Transverse colon (tissue), 4 donors: ENCODE measurements around the gene NTRK2. TPM values are rescaled to one million over a fixed set of nuclear protein-coding genes. Genes with fewer than 3 reads are reported as not detected.

Experiments
- DNase-seq: peaks from one replicate; pipeline ENCODE4 v3.0.0-alpha.2; 2019
- H3K27ac ChIP-seq, 4 donors: fragments of 200-600 bp; sonication (generic); 2 replicates each; pipeline ENCODE4 v1.5.1; 2016 to 2018; ENCODE audit warnings: inconsistent platforms in 4 of 4
- H3K27me3 ChIP-seq: fragments of 200-600 bp; sonication (generic); 2 replicates; pipeline ENCODE4 v1.5.1; 2017; ENCODE audit warnings: inconsistent platforms
- H3K36me3 ChIP-seq, 4 donors: fragments of 200-600 bp; sonication (generic); 2 replicates each; pipeline ENCODE4 v1.5.1; 2017 to 2019; ENCODE audit warnings: inconsistent platforms in 4 of 4
- H3K4me1 ChIP-seq, 4 donors: fragments of 200-600 bp; sonication (generic); 2 replicates each; pipeline ENCODE4 v1.5.1; 2017 to 2020; ENCODE audit warnings: inconsistent platforms in 4 of 4
- H3K4me3 ChIP-seq, 4 donors: fragments of 200-600 bp; sonication (generic); 1 replicate in 1 of 4; 2 replicates in 3 of 4; pipeline versions ENCODE4 v1.5.1 to v1.6.1; 2017 to 2019; ENCODE audit warnings: inconsistent platforms in 4 of 4
- H3K9me3 ChIP-seq, 2 donors: fragments of 200-600 bp; sonication (generic); 2 replicates each; pipeline ENCODE4 v1.5.1; 2017 to 2019; ENCODE audit warnings: inconsistent platforms in 2 of 2
- CTCF ChIP-seq, 5 experiments: fragments of 200-600 bp in 3 of 5; fragments of 450-650 bp in 2 of 5; sonication (generic) in 3 of 5; IDR thresholded peaks; 1 replicate in 2 of 5; 2 replicates in 3 of 5; pipeline ENCODE4 v1.5.1; 2016 to 2017; ENCODE audit warnings: antibody characterized with exemption in 5 of 5, inconsistent platforms in 3 of 5, mild to moderate bottlenecking in 2 of 5, moderate library complexity in 1 of 5
- EP300 ChIP-seq: sonication (generic); formaldehyde crosslinking; IDR thresholded peaks from one replicate; pipeline ENCODE4 v1.6.1; 2017; ENCODE audit warnings: antibody characterized with exemption, low read depth
- POLR2A ChIP-seq: fragments of 450-650 bp; IDR thresholded peaks from one replicate; pipeline ENCODE4 v1.6.1; 2016; ENCODE audit warnings: antibody characterized with exemption, mild to moderate bottlenecking, moderate library complexity
- POLR2AphosphoS5 ChIP-seq, 3 donors: sonication (generic); formaldehyde crosslinking; IDR thresholded peaks; one replicate each; pipeline ENCODE4 v1.6.1; 2016; ENCODE audit warnings: antibody characterized with exemption in 3 of 3
- WGBS, 2 donors: methylation state at CpG; one replicate each; pipeline ENCODE4 v1.1.5; 2018; ENCODE audit warnings: low coverage in 1 of 2; 5-methylcytosine and 5-hydroxymethylcytosine counted together
- in situ Hi-C, 4 donors: fragments of 200-750 bp; cut with MboI; loops; one replicate each; pipeline versions ENCODE4 v1.15.0 to v1.15.1; 2017; ENCODE audit warnings: low sequenced_read_pairs in 3 of 4, low pct_ligation_motif_present in 1 of 4, low pct_unique_long_range_greater_than_20kb in 1 of 4
- intact Hi-C: fragments of 100-400 bp; cut with DNase I; formaldehyde crosslinking; loops from one replicate; pipeline ENCODE4 v1.15.1; 2023; ENCODE audit warnings: low total_unique reads
- total RNA-seq, 4 donors: library from RNA; depleted of rRNA; stranded (reverse); fragments of >200 nt; gene quantifications; one replicate each; pipeline ENCODE4 v1.1.0, GENCODE V29; 2016

NTRK2 gene
- total RNA-seq, 4 donors from 2014 or later, result 2.2 to 10.1 (median 6.4) TPM

- Histone ChIP-seq H3K4me3 (no peak overlapping the region), H3K27ac (no peak overlapping the region), H3K27me3 (no peaks in the 10 kb centered on the region), H3K4me1 (peaks cover 0 to 12% (median 0%) of the 10 kb centered on the region in 4 donors), H3K36me3 (no peaks in the 10 kb centered on the region), H3K9me3 (no peaks in the 10 kb centered on the region)
- WGBS, 2 donors, result 78% methylated on average over 5 of the region's 5 CpGs
- DNase-seq, result no peak
- intact Hi-C loops, result no loop called here
- in situ Hi-C loops, result no loop called here
- no peak for TF ChIP-seq EP300
- TF ChIP-seq POLR2AphosphoS5 (IDR thresholded peaks at IDR 0.05), result no peak
- TF ChIP-seq CTCF (IDR thresholded peaks at IDR 0.05), result no peak
- no peak for TF ChIP-seq POLR2A
These were observed 172.4 kb downstream of the NTRK2 start for GRCh38 chr9:84841931-84842330.

GRCh38 chr9:84843175-84843824 lies 173.8 kb downstream of the NTRK2 start:
- H3K27me3 ChIP-seq, result no peaks in the 10 kb centered on the region
- no peaks in the 10 kb centered on the region for H3K9me3 ChIP-seq
- no peak overlapping the region for H3K4me3 ChIP-seq
- no peaks in the 10 kb centered on the region for H3K36me3 ChIP-seq
- peaks cover 0 to 12% (median 0%) of the 10 kb centered on the region in 4 donors for H3K4me1 ChIP-seq
- intact Hi-C loops, result no loop called here
- no peak overlapping the region for H3K27ac ChIP-seq
- in situ Hi-C loops, result no loop called here
- 29 to 50% methylated on average over 1 to 5 of the region's 5 CpGs for WGBS, 2 donors
- peak; percentile 19 for DNase-seq
- TF ChIP-seq EP300 (no peak), POLR2A (no peak), CTCF (IDR thresholded peaks at IDR 0.05) (no peak), POLR2AphosphoS5 (IDR thresholded peaks at IDR 0.05) (no peak)

GRCh38 chr9:84845956-84846900 lies 176.7 kb downstream of the NTRK2 start:
- no peak for DNase-seq
- WGBS, 2 donors, result 76 to 80% methylated on average over 4 to 7 of the region's 7 CpGs
- in situ Hi-C loops (no loop called here), intact Hi-C loops (no loop called here)
- H3K27me3 ChIP-seq, result no peaks in the 10 kb centered on the region
- H3K36me3 ChIP-seq, result no peaks in the 10 kb centered on the region
- no peak for TF ChIP-seq POLR2A
- no peak for TF ChIP-seq EP300
- no peak for TF ChIP-seq CTCF (IDR thresholded peaks at IDR 0.05)
- TF ChIP-seq POLR2AphosphoS5 (IDR thresholded peaks at IDR 0.05), result no peak
- peaks cover 0 to 12% (median 0%) of the 10 kb centered on the region in 4 donors for H3K4me1 ChIP-seq
- no peak overlapping the region for H3K27ac ChIP-seq
- H3K4me3 ChIP-seq, result no peak overlapping the region
- no peaks in the 10 kb centered on the region for H3K9me3 ChIP-seq

GRCh38 chr9:84846906-84847305 lies 177.4 kb downstream of the NTRK2 start:
- Histone ChIP-seq H3K4me1 (peaks cover 0 to 12% (median 0%) of the 10 kb centered on the region in 4 donors), H3K36me3 (no peaks in the 10 kb centered on the region), H3K9me3 (no peaks in the 10 kb centered on the region), H3K27ac (no peak overlapping the region), H3K27me3 (no peaks in the 10 kb centered on the region), H3K4me3 (no peak overlapping the region)
- intact Hi-C loops, result no loop called here
- DNase-seq, result no peak
- TF ChIP-seq CTCF (IDR thresholded peaks at IDR 0.05), result no peak
- TF ChIP-seq POLR2A, result no peak
- no peak for TF ChIP-seq EP300
- no peak for TF ChIP-seq POLR2AphosphoS5 (IDR thresholded peaks at IDR 0.05)
- in situ Hi-C loops, result no loop called here
